Activated CD4-positive, alpha-beta T cell treated with anti-CD3 and anti-CD28 coated beads, Interleukin-2, amount 50 U/mL, for 24 hours (primary cell): ENCODE results near the gene CRTAP.
"Not testable (repeated sequence)": the region's sequence is repeated elsewhere in the genome, so short reads cannot be mapped to it uniquely, and the experiment has no call there.

Source experiments
- DNase-seq, 2 donors: peaks; one replicate each; pipeline ENCODE4 v3.0.0-alpha.2; 2020; ENCODE audit warnings: low read depth in 1 of 2, low spot score in 1 of 2

Gene CRTAP

GRCh38 chr3:33099109-33099645, 14.6 kb upstream of the CRTAP start:
- DNase-seq: no peak

- no peak for DNase-seq
Observed at GRCh38 chr3:33099701-33100100, 14.1 kb upstream of the CRTAP start.

DNA sequence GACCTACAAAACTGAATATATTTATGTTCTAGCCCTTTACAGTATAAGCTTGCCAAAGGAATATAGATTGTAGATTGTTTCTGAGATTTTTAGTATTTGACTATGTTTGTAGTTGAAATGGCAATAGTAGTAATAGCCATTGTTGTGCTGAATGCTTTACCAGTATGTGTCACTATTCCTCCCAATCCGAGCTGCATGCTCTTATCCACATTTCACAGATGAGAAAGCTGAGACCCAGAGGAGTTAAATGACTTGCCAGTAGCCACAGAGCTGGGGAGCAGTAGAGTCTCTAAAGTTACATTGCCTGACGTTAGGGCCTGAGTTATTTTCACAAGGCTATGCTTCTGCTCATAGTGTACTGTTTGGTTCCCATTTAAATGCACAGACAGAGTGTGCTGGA, 13.6 kb upstream of the CRTAP start:
- DNase-seq: no peak

DNA sequence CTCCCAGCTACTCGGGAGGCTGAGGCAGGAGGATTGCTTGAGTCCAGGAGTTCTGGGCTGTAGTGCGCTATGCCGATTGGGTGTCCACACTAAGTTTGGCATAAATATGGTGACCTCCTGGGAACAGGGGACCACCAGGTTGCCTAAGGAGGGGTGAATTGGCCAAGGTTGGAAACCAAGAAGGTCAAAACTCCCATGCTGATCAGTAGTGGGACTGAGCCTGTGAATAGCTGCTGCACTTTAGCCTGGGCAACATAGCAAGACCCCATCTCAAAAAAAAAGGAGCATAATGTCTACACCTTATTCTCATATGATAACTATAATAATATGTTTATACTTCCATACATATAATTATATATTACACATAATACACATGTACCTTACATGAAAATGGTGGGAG, 10.8 kb upstream of the CRTAP start:
- DNase-seq: no peak

DNA sequence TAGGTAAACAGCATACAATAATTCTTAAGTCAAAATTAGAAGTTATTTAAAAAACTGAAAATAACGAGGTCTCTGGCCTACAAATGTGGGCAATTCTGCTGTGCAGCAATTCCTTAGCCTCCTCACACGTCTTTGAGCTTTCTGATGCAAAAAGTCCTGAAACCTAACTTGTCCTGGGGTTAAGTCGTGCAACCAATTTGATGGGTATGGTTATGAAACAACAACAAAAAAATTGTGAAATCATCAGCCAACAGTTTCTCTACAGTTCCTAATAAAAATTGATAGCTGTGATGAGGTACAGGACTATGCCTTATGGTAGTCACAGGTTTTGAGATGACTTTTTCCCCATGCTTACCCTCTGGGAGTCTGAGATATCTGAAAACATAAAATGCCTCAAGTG, 10.3 kb upstream of the CRTAP start:
- DNase-seq: no peak

DNA sequence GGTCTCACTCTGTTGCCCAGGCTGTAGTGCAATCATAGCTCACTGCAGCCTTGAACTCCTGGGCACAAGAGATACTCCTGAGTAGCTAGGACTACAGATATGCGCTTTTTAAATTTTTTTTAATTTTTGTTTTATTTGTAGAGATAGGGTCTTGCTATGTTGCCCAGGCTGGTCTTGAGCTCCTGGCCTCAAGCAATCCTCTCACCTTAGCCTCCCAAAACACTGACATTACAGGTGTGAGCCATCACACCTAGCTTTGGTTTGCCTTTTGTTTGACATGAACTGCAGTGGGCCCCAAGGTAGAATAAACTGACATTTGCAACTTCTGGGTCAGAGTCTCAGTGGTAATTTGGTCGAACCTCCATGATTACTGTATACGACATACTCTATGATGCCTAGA, 9.0 kb upstream of the CRTAP start:
- no peak for DNase-seq

- DNase-seq: no peak
Observed at GRCh38 chr3:33105341-33105948, 8.4 kb upstream of the CRTAP start.

DNA sequence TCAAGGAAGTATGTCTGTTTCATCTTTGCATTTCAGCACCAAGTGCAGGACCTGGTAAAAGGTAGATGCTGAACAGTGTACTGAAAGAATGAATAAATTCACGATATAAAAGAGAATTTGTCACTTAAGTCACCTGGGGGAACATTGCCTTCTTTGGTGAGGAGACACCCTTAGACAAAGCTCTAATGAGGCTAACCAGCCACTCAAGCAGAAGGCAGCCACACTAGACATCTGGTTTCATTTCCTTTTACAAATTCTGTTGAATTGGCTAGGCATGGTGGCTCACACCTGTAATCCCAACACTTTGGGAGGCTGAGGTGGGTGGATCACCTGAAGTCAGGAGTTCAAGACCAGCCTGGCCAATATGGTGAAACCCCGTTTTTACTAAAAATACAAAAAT, 7.0 kb upstream of the CRTAP start:
- not testable (repeated sequence) for DNase-seq

DNA sequence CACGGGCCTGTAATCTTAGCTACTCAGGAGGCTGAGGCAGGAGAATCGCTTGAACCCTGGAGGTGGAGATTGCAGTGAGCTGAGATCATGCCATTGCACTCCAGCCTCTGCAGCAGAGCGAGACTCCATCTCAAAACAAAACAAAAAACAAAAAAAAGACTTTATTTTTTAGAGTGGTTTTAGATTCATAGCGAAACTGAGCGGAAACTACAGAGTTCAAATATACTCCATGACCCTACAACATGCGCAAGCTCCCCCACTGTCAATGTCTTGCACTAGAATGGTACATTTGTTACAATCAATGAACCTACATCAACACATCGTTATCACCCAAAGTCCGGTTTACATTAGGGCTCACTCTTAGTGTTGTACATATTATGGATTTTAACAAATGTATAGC, 2.2 kb upstream of the CRTAP start:
- no peak for DNase-seq

- no peak for DNase-seq
Observed at GRCh38 chr3:33114622-33115023, 809 bp downstream of the CRTAP start.

DNA sequence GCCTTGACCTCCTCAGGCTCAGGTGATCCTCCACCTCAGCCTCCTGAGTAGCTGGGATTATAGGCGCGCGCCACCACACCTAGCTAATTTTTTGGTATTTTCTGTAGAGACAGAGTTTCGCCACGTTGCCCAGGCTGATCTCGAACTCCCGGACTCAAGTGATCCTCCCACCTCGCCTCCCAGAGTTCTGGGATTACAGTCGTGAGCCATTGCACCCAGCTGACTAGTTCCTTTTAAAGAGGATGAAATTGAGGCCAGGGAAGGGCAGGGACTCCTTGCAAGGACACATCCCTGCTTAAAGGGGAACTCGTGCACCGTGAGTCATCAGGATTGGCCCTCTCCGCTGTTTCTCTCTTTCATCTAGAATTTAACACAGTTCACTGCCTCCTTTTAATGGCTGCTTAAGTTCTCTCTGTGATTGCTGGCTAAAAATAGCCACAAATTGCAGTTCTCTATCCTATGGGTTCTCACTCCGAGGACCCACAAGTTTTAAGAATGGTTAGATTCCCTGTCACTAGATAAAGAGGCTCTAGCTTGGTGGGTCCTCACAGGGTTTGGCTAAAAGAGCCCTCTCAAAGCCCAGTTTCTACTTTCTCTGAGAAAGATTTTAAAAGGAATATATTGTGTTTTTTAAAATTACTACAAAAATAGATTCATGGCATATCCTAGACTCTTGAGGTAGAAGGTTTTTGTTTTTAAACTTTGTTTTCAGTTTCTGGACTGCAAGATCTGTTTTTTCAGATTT, 1.4 kb downstream of the CRTAP start:
- no peak for DNase-seq

- DNase-seq: no peak
Observed at GRCh38 chr3:33117461-33117860, 3.6 kb downstream of the CRTAP start.

GRCh38 chr3:33119891-33120290, 6.1 kb downstream of the CRTAP start:
- no peak for DNase-seq

DNA sequence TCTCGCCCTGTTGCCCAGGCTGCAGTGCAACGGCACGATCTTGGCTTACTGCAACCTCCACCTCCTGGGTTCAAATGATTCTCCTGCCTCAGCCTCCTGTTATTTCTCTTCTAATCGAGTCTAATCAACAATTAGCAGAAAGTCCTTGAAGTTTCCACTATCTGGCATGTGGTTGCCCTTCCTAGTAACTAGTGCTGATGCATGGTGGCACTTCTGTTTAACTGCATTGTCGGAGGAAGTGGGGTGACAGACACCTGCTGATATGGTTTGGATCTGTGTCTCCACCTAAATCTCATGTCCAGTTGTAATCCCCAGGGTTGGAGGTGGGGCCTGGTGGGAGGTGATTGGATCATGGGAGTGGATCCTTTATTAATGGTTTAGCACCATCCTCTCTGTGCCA, 9.2 kb downstream of the CRTAP start:
- no peak for DNase-seq

GRCh38 chr3:33124638-33125037, 10.8 kb downstream of the CRTAP start:
- DNase-seq: no peak

GRCh38 chr3:33125840-33126239, 12.0 kb downstream of the CRTAP start:
- DNase-seq: no peak

- DNase-seq: no peak
Observed at GRCh38 chr3:33128706-33129105, 14.9 kb downstream of the CRTAP start.

DNA sequence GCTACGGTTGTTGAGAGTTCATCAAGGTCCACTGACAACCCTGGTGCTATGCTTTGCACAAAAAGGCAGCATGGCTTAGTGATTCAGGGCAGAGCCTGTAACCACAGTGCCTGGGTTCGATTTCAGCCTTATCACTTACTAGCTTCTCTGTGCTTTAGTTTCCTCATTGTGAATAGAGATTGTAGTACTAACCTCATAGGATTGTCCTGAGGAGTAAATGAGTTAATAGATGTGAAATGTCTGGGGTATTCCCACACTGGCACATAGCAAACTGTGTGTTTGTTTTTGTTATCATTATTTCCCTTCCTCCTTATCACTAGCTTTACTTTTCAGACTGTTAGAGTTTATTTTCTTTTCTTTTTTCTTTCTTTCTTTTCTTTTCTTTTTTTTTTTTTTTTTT, 16.3 kb downstream of the CRTAP start:
- no peak for DNase-seq

GRCh38 chr3:33131331-33132018, 17.7 kb downstream of the CRTAP start:
- DNase-seq: peak in 1 of 2 donors; percentile 32

DNA sequence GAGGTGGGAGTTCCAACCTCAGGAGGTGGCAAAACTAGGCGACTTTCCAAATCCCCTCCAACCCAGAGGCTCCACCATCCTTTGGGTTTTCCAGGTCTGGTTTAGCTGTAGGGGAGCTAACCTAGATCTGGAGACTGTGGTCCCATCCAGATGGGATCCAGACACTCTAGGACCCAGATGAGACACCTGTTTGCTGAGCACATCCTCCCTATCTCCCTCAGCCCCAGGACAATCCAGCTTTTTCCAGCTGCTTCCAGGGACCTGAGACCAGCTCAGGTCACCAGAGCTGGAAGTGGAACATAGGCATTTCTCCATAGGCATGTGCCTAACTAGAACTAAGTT, 18.2 kb downstream of the CRTAP start:
- DNase-seq: no peak

DNA sequence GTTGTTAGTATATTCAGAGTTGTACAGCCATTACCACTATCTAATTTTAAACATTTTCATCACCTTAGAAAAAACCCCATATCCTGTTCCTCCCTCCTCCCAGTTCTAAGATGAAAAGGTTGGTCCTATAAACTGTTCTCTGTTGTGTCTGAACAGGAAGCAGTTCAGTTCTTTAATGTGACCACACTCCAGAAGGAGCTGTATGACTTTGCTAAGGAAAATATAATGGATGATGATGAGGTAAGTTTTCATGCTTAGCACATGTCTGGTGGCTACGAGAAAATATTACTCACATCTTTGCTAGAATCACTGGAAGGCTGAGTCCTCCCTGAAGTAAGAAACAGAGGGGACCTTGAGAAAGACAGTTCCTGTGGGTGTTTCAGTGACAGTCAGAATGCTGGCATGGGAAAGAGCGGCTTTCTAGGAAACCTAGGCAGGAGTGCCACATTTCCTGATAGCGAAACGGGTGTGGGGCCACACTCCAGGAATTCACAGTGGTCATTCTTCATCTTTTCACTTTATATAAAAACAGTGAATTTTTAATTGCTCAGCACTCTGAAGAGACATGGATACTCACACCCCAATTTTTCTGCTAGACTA, 20.3 kb downstream of the CRTAP start:
- no peak for DNase-seq

GRCh38 chr3:33137691-33138090, 23.9 kb downstream of the CRTAP start:
- no peak for DNase-seq
